ENCODE results near the gene POTEB3.
"Not testable (repeated sequence)": the region's sequence is repeated elsewhere in the genome, so short reads cannot be mapped to it uniquely, and the experiment has no call there.

GRCh38 chr15:21407366-21407765 lies 32.9 kb downstream of the POTEB3 start:
- not testable (repeated sequence) for TF ChIP-seq CTCF (IDR thresholded peaks at IDR 0.05; ENCODE audit: low read depth, low read length, poor library complexity, severe bottlenecking); EZH2phosphoT487 (IDR thresholded peaks at IDR 0.05; ENCODE audit: borderline replicate concordance, low read length)

Measured in DOHH2 (cell line).